ENCODE measurements around the gene INPP5F.

DNA sequence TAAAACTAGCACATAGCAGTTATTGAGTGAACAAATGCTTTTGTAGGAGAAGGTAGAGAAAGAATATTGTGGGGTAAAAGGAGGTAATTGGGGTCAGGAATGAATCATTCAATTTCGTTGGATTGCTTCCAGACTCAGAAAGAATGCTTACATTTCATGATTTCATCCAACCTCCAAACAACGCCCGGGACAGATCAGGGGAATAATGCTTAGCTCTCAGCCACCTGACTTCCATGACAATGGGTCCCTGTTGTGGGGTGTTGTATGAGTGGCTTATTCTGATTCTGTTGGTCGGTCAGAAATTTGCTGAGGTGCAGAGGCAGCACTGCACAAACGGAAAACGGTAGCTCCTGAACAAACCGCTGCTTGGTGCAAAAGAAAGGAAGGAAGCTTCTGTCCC lies 24.0 kb upstream of the INPP5F start:
- TF ChIP-seq, protein P1, sequence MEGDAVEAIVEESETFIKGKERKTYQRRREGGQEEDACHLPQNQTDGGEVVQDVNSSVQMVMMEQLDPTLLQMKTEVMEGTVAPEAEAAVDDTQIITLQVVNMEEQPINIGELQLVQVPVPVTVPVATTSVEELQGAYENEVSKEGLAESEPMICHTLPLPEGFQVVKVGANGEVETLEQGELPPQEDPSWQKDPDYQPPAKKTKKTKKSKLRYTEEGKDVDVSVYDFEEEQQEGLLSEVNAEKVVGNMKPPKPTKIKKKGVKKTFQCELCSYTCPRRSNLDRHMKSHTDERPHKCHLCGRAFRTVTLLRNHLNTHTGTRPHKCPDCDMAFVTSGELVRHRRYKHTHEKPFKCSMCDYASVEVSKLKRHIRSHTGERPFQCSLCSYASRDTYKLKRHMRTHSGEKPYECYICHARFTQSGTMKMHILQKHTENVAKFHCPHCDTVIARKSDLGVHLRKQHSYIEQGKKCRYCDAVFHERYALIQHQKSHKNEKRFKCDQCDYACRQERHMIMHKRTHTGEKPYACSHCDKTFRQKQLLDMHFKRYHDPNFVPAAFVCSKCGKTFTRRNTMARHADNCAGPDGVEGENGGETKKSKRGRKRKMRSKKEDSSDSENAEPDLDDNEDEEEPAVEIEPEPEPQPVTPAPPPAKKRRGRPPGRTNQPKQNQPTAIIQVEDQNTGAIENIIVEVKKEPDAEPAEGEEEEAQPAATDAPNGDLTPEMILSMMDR (conservative IDR thresholded peaks at IDR 0.05 in 1 of 2, IDR thresholded peaks at IDR 0.05 in 1 of 2; ENCODE audit: low read depth in 1 of 2, low read length in 2 of 2) = no peak
- TF ChIP-seq EZH2 (IDR thresholded peaks at IDR 0.05; ENCODE audit: low read length, missing control alignments) = no peak
